ENCODE results near the gene MYO1G.
"Not testable (repeated sequence)": the region's sequence is repeated elsewhere in the genome, so short reads cannot be mapped to it uniquely, and the experiment has no call there.

Gene MYO1G

GRCh38 chr7:44999245-45000092, 20.7 kb upstream of the MYO1G start:
- peak; percentile 98 for DNase-seq (ENCODE audit: low read depth)

GRCh38 chr7:44998153-44998871, 19.5 kb upstream of the MYO1G start:
- DNase-seq (ENCODE audit: low read depth) = no peak

- DNase-seq (ENCODE audit: low read depth) = no peak
Measured at GRCh38 chr7:44995555-44996493, 17.0 kb upstream of the MYO1G start.

- no peak for DNase-seq (ENCODE audit: low read depth)
Measured at GRCh38 chr7:44994877-44995554, 16.2 kb upstream of the MYO1G start.

- DNase-seq (ENCODE audit: low read depth) = not testable (repeated sequence)
Measured at GRCh38 chr7:44992004-44992795, 13.4 kb upstream of the MYO1G start.

- no peak for DNase-seq (ENCODE audit: low read depth)
Measured at GRCh38 chr7:44990109-44991023, 11.6 kb upstream of the MYO1G start.

- no peak for DNase-seq (ENCODE audit: low read depth)
Measured at GRCh38 chr7:44989132-44989531, 10.3 kb upstream of the MYO1G start.

- no peak for DNase-seq (ENCODE audit: low read depth)
Measured at GRCh38 chr7:44988701-44989100, 9.9 kb upstream of the MYO1G start.

GRCh38 chr7:44987996-44988395, 9.2 kb upstream of the MYO1G start:
- no peak for DNase-seq (ENCODE audit: low read depth)

GRCh38 chr7:44987457-44987856, 8.6 kb upstream of the MYO1G start:
- no peak for DNase-seq (ENCODE audit: low read depth)

- peak; percentile 92 for DNase-seq (ENCODE audit: low read depth)
Measured at GRCh38 chr7:44986218-44987053, 7.6 kb upstream of the MYO1G start.

GRCh38 chr7:44985900-44986217, 7.0 kb upstream of the MYO1G start:
- DNase-seq (ENCODE audit: low read depth) = no peak

GRCh38 chr7:44985033-44985695, 6.3 kb upstream of the MYO1G start:
- no peak for DNase-seq (ENCODE audit: low read depth)

GRCh38 chr7:44984478-44984758, 5.6 kb upstream of the MYO1G start:
- no peak for DNase-seq (ENCODE audit: low read depth)

- DNase-seq (ENCODE audit: low read depth) = no peak
Measured at GRCh38 chr7:44983742-44984477, 5.1 kb upstream of the MYO1G start.

GRCh38 chr7:44982970-44983369, 4.2 kb upstream of the MYO1G start:
- DNase-seq (ENCODE audit: low read depth) = no peak

- no peak for DNase-seq (ENCODE audit: low read depth)
Measured at GRCh38 chr7:44982535-44982923, 3.7 kb upstream of the MYO1G start.
